PC-9 (cell line): ENCODE data around the gene NUPR2. TPM values are rescaled to one million over a fixed set of nuclear protein-coding genes. Genes with fewer than 3 reads are reported as not detected.
"Not testable (repeated sequence)": the region's sequence is repeated elsewhere in the genome, so short reads cannot be mapped to it uniquely, and the experiment has no call there.

Experiments used
- Bru-seq: library from RNA; stranded (reverse); fragments of 400-500 nt; gene quantifications from one replicate; lab custom pipeline; 2021; lab: Mats Ljungman, UMichigan
- BruChase-seq, 2 experiments: library from RNA; stranded (reverse); fragments of 400-500 nt; gene quantifications; one replicate each; lab custom pipeline; 2021; lab: Mats Ljungman, UMichigan
- BruUV-seq: library from RNA; stranded (reverse); fragments of 400-500 nt; replicated peaks from 2 replicates; lab custom pipeline; 2021; lab: Mats Ljungman, UMichigan
- CTCF ChIA-PET: fragments of 300-600 bp; sonication (Branson Sonifier 250); formaldehyde crosslinking; loops from one replicate; lab custom pipeline; 2022; ENCODE audit warnings: antibody characterized with exemption; lab: Charles Lee
- POLR2A ChIA-PET: fragments of 300-600 bp; sonication (Branson Sonifier 250); formaldehyde crosslinking; loops from one replicate; lab custom pipeline; 2022; ENCODE audit warnings: antibody characterized with exemption; ENCODE audit not compliant: unreplicated experiment; lab: Charles Lee
- DNase-seq, 2 experiments: peaks; one replicate each; pipeline versions ENCODE4 v3.0.0 to v3.0.0-alpha.2; 2015 to 2022; ENCODE audit warnings: mixed read lengths in 1 of 2
- H2AFZ ChIP-seq: fragments of 200-600 bp; sonication (generic); 2 replicates; pipeline ENCODE4 v1.8.1; 2017; ENCODE audit warnings: antibody characterized with exemption
- H3F3A ChIP-seq: fragments of 200-600 bp; sonication (generic); 2 replicates; pipeline ENCODE4 v1.8.1; 2017; ENCODE audit warnings: antibody characterized with exemption, mild to moderate bottlenecking, low read depth; ENCODE audit not compliant: insufficient read depth
- H3K27ac ChIP-seq: fragments of 200-600 bp; sonication (generic); 2 replicates; pipeline ENCODE4 v1.6.1; 2016; ENCODE audit warnings: mixed run types
- H3K27me3 ChIP-seq: fragments of 200-600 bp; sonication (generic); 2 replicates; pipeline ENCODE4 v1.6.1; 2016; ENCODE audit warnings: low read depth, mixed run types; ENCODE audit not compliant: insufficient read depth
- H3K36me3 ChIP-seq: fragments of 200-600 bp; sonication (generic); 2 replicates; pipeline ENCODE4 v1.6.1; 2016; ENCODE audit warnings: low read depth, mixed run types
- H3K4me1 ChIP-seq: fragments of 200-600 bp; sonication (generic); replicated peaks from 2 replicates; pipeline ENCODE4 v1.6.1; 2016; ENCODE audit warnings: mixed run types; ENCODE audit not compliant: insufficient read depth
- H3K4me2 ChIP-seq: fragments of 200-600 bp; sonication (generic); 2 replicates; pipeline ENCODE4 v1.6.1; 2017; ENCODE audit warnings: mixed run types
- H3K4me3 ChIP-seq: fragments of 200-600 bp; sonication (generic); 2 replicates; pipeline ENCODE4 v1.6.1; 2016; ENCODE audit warnings: mixed run types
- H3K79me2 ChIP-seq: fragments of 200-600 bp; sonication (generic); 2 replicates; pipeline ENCODE4 v1.6.1; 2017; ENCODE audit warnings: low read depth, mixed run types
- H3K9me2 ChIP-seq: fragments of 200-600 bp; sonication (generic); 2 replicates; pipeline ENCODE4 v1.8.1; 2017; ENCODE audit warnings: mild to moderate bottlenecking; ENCODE audit not compliant: insufficient read depth
- H3K9me3 ChIP-seq: fragments of 200-600 bp; sonication (generic); 2 replicates; pipeline ENCODE4 v1.8.1; 2016; ENCODE audit warnings: low read depth; ENCODE audit not compliant: insufficient read depth
- H4K20me1 ChIP-seq: fragments of 200-600 bp; sonication (generic); 2 replicates; pipeline ENCODE4 v1.8.1; 2017; ENCODE audit not compliant: insufficient read depth
- EZH2 ChIP-seq: fragments of 200-600 bp; sonication (generic); IDR thresholded peaks from 2 replicates; pipeline ENCODE4 v1.8.0; 2017; ENCODE audit warnings: antibody characterized with exemption, low read depth
- intact Hi-C: fragments of 100-400 bp; cut with micrococcal nuclease; formaldehyde crosslinking; loops from one replicate; pipeline ENCODE4 v1.10.0; 2022; ENCODE audit not compliant: unreplicated experiment
- long read RNA-seq: library from polyadenylated mRNA; stranded (forward); transcript quantifications from one replicate; pipeline ENCODE4 v2.0.0, GENCODE V29; 2022
- total RNA-seq: library from RNA; stranded (reverse); gene quantifications from 2 replicates; pipeline ENCODE4 v1.2.3, GENCODE V29; 2021
- TF ChIP-seq, protein P1 (sequence below): fragments of 200-600 bp; sonication (generic); conservative IDR thresholded peaks from 2 replicates; pipeline ENCODE4 v1.6.1; 2017; ENCODE audit warnings: mixed run types, antibody characterized with exemption, mild to moderate bottlenecking, moderate library complexity

Gene NUPR2
- not detected in 2 replicates for total RNA-seq
- Bru-seq, nascent RNA, result not detected
- not detected for BruChase-seq, experiment 1, labeled RNA remaining after a 2-hour chase
- BruChase-seq, experiment 2, labeled RNA remaining after a 6-hour chase, result not detected
- long read RNA-seq, result 0 reads

DNA sequence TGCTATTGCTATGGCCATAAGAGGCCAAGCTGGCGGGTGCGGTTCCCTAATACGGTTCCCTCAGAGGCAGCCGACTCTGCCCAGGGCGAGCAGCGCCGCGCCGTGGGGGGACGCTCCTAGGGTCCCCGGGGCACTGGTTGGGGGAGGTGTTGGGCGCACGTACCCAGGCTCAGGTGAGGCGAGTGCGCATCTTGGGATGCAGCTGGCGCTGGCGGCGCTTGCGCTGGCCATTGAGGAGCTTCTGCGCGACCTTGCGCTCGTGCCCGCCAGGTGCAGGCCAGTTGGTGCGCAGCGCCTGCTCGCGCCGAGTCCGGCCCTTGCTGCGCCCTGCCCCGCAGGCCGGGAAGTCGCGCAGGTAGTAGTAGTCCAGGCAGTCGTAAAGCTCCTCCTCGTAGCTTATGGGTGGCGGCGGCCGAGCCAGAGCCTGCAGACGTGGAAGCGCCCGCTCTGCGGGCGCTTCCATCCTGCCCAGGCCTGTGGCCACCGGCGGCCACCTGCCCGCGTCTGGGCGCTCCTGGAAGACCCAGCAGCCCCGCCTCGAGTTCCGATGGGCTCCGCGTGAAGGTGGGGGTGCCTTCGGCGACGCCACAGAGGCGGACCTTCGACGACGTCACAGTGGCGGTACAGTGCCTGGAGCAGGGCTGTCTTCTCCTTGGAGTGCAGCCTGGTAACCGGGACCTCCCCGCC, at the start of gene NUPR2:
TSS of gene NUPR2 (minus strand) at position 566 of the 687 bp plus-strand sequence. CDS start at position 463, 103 bp downstream.
- Histone ChIP-seq H4K20me1 (no peaks in the 10 kb centered on the region), H3K9me2 (no peaks in the 10 kb centered on the region), H3K79me2 (no peaks in the 10 kb centered on the region), H3K36me3 (no peaks in the 10 kb centered on the region), H3K27me3 (no peaks in the 10 kb centered on the region), H3K4me2 (no peak within 1 kb of the TSS), H3K4me1 (no peaks in the 10 kb centered on the region), H3K4me3 (no peak within 1 kb of the TSS), H3K27ac (no peak within 1 kb of the TSS), H3F3A (no peaks in the 10 kb centered on the region), H2AFZ (no peak within 1 kb of the TSS), H3K9me3 (no peaks in the 10 kb centered on the region)
- ChIA-PET CTCF (no interaction called here), POLR2A (no interaction called here)
- intact Hi-C loops, result no loop called here
- TF ChIP-seq, protein P1, sequence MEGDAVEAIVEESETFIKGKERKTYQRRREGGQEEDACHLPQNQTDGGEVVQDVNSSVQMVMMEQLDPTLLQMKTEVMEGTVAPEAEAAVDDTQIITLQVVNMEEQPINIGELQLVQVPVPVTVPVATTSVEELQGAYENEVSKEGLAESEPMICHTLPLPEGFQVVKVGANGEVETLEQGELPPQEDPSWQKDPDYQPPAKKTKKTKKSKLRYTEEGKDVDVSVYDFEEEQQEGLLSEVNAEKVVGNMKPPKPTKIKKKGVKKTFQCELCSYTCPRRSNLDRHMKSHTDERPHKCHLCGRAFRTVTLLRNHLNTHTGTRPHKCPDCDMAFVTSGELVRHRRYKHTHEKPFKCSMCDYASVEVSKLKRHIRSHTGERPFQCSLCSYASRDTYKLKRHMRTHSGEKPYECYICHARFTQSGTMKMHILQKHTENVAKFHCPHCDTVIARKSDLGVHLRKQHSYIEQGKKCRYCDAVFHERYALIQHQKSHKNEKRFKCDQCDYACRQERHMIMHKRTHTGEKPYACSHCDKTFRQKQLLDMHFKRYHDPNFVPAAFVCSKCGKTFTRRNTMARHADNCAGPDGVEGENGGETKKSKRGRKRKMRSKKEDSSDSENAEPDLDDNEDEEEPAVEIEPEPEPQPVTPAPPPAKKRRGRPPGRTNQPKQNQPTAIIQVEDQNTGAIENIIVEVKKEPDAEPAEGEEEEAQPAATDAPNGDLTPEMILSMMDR, result no peak
- no peak for TF ChIP-seq EZH2
- no peak for DNase-seq
- no TSS peak for BruUV-seq

DNA sequence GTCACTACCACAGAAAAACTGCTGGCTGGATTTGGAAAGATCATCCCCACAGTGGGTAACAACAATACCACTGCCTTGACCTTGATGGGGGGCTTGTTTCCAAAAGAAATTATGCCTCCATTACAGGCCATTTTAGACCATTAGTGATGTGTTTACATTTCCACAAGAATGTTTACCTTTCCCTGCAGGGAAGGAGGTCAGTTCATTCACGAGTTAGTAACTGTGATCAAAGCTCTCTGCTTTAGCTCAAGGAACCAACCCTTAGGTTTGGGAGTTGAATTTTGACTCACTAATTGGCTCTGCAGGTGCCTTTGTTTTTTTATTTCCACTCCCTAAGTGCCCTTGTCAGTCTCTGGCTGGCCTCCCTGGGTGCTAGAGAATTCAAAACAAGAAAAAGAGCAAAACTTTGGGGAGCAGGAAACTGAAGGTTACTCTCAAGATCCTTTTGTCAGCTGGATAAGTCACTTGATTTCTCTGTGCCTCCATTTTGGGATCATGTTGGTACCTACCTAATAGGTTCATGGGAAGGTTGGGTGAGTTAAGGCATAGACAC, 41.1 kb upstream of the NUPR2 start:
- Histone ChIP-seq H3K9me3 (peaks cover 14% of the 10 kb centered on the region), H3K27ac (peak overlapping the region; percentile 6; the same call in 1 of the 2 replicates), H3K4me3 (no peak overlapping the region), H3K4me2 (peak overlapping the region; percentile 32), H3F3A (peaks cover 8% of the 10 kb centered on the region; the same call in 1 of the 2 replicates), H3K27me3 (no peaks in the 10 kb centered on the region; the same call in 1 of the 2 replicates), H3K9me2 (no peaks in the 10 kb centered on the region), H3K36me3 (no peaks in the 10 kb centered on the region), H3K4me1 (peaks cover 17% of the 10 kb centered on the region), H4K20me1 (no peaks in the 10 kb centered on the region), H3K79me2 (no peaks in the 10 kb centered on the region), H2AFZ (peak overlapping the region; percentile 18; the same call in 1 of the 2 replicates)
- DNase-seq, result peak in 1 of 2 experiments; percentile 72
- ChIA-PET CTCF (no interaction called here), POLR2A (no interaction called here)
- no TSS peak for BruUV-seq
- TF ChIP-seq, protein P1, result no peak
- TF ChIP-seq EZH2, result no peak
- intact Hi-C loops, result no loop called here

- intact Hi-C loops, H2AFZ ChIP-seq, POLR2A ChIA-PET, BruUV-seq, H3K4me1 ChIP-seq, H3K27ac ChIP-seq, H3F3A ChIP-seq, H3K4me2 ChIP-seq, H3K9me2 ChIP-seq, H3K27me3 ChIP-seq, H3K36me3 ChIP-seq, H3K9me3 ChIP-seq, H4K20me1 ChIP-seq, H3K4me3 ChIP-seq, DNase-seq, H3K79me2 ChIP-seq, CTCF ChIA-PET: not testable (repeated sequence)
Measured at GRCh38 chr7:56131062-56131461, 14.8 kb upstream of the NUPR2 start.
